Coronary artery (tissue), 2 donors: ENCODE data around the gene KAZALD1.

ENCODE experiments used
- DNase-seq: peaks from one replicate; pipeline ENCODE4 v3.0.0-alpha.2; 2017; ENCODE audit warnings: low spot score
- H3K27ac ChIP-seq, 2 donors: fragments of 200-600 bp; sonication (generic); one replicate each; pipeline ENCODE4 v1.5.1; 2016 to 2019
- H3K4me3 ChIP-seq: fragments of 200-600 bp; sonication (generic); 2 replicates; pipeline ENCODE4 v1.5.1; 2016; ENCODE audit warnings: mild to moderate bottlenecking, moderate library complexity
- CTCF ChIP-seq: fragments of 200-600 bp; sonication (generic); IDR thresholded peaks from one replicate; pipeline ENCODE4 v1.5.1; 2019; ENCODE audit warnings: antibody characterized with exemption

Gene KAZALD1

GRCh38 chr10:101076630-101077029, 14.8 kb downstream of the KAZALD1 start:
- TF ChIP-seq CTCF = no peak
- Histone ChIP-seq H3K4me3 (no peak overlapping the region), H3K27ac (no peak overlapping the region)
- no peak for DNase-seq

- Histone ChIP-seq H3K27ac (no peak overlapping the region), H3K4me3 (no peak overlapping the region)
- no peak for DNase-seq
- no peak for TF ChIP-seq CTCF
Measured at GRCh38 chr10:101079874-101080273, 18.1 kb downstream of the KAZALD1 start.

GRCh38 chr10:101080933-101081931, 19.4 kb downstream of the KAZALD1 start:
- DNase-seq = no peak
- Histone ChIP-seq H3K27ac (no peak overlapping the region), H3K4me3 (no peak overlapping the region)
- TF ChIP-seq CTCF = no peak

DNA sequence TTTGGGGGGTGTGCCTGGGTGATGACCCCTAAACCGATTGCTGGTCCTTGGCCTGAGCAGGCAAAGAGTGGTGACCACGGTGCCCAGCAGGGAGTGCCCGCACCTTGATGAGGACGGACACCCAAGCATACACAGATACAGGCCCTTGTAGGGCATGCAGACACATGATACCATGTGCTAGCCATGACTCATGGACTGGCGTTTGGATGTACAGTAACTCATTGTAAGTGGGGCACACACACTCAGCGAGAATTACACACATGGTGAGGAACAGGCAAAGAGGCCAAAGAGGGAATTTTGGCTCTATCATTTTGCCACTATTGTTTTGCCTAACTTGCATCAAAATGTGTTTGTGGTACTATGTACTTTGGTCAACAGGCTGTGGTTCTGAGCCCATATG, 24.1 kb downstream of the KAZALD1 start:
- no peak for DNase-seq
- TF ChIP-seq CTCF = no peak
- H3K27ac ChIP-seq = no peak overlapping the region

DNA sequence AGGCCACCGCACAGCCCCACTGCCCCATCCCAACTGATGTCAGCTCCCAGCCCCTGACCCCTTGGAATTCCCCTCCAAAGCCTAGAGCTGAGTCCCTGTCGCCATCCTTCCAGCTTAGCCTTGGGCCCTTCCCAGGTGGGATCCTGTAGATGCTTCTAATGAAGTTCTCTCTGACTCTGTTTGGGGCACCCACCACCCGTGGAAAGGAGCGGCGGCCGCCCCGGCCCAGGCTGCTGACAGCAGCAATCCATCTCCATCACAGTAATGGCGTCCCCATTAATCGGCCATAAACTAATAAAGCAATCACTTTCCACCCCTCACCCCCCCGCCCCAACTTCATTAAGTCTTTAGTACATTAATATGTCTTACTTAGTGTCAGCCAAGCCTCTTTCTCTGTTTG, 25.6 kb downstream of the KAZALD1 start:
- Histone ChIP-seq H3K4me3 (no peak overlapping the region), H3K27ac (no peak overlapping the region)
- DNase-seq = no peak
- TF ChIP-seq CTCF = no peak

More for the DNA sequence above, 24.1 kb downstream of the KAZALD1 start:
- H3K4me3 ChIP-seq = no peak overlapping the region

DNA sequence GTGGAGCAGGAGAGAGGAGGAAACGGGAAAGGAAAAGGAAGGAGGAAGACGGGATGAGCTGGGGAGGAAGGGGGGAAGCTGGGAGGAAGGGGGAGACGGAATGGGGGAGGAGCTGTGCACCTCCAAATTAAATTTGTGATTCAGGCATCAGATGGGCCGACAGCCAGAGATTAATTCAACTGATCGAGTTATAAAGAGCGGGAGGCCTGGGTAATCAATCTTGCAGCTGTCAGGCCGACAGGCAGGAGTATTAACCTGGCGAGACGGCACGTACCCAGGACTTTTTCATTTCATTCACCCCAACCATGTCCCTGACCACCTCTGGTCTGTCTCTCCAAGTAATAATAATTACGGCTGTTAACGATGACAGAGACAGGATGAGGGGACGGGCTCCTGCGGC, 26.2 kb downstream of the KAZALD1 start:
- H3K4me3 ChIP-seq = no peak overlapping the region
- H3K27ac ChIP-seq = no peak overlapping the region
- DNase-seq = no peak
- TF ChIP-seq CTCF = no peak
